Neural crest cell (in vitro differentiated cells): ENCODE data around the gene PPP1R9A. TPM values are rescaled to one million over a fixed set of nuclear protein-coding genes. Genes with fewer than 3 reads are reported as not detected.

Experiments used
- DNase-seq: peaks from one replicate; pipeline ENCODE4 v3.0.0; 2021; ENCODE audit warnings: low read depth, mixed read lengths, low spot score
- H3K27ac Mint-ChIP-seq: one replicate; pipeline ENCODE4 v1.8.0; 2021; ENCODE audit warnings: mild to moderate bottlenecking, mixed read lengths; ENCODE audit not compliant: unreplicated experiment
- H3K27me3 Mint-ChIP-seq: 2 replicates; pipeline ENCODE4 v1.8.0; 2021; ENCODE audit warnings: low read depth, mild to moderate bottlenecking, mixed read lengths
- H3K36me3 Mint-ChIP-seq: 2 replicates; pipeline ENCODE4 v1.8.0; 2021; ENCODE audit warnings: low read depth, mild to moderate bottlenecking, mixed read lengths
- H3K4me1 Mint-ChIP-seq: 2 replicates; pipeline ENCODE4 v1.8.0; 2021; ENCODE audit warnings: mixed read lengths
- H3K4me3 Mint-ChIP-seq: one replicate; pipeline ENCODE4 v1.8.0; 2021; ENCODE audit warnings: mild to moderate bottlenecking, mixed read lengths
- H3K9me3 Mint-ChIP-seq: 2 replicates; pipeline ENCODE4 v1.8.0; 2021; ENCODE audit warnings: mixed read lengths
- CTCF ChIP-seq: fragments of 200-600 bp; sonication (generic); conservative IDR thresholded peaks from 2 replicates; pipeline ENCODE4 v1.5.0; 2021; ENCODE audit warnings: antibody characterized with exemption, mild to moderate bottlenecking
- total RNA-seq: library from RNA; stranded (reverse); gene quantifications from 2 replicates; pipeline ENCODE4 v1.2.1, GENCODE V29; 2021

The PPP1R9A gene
- total RNA-seq, 1 donor from 2014 or later = 21.2 TPM

GRCh38 chr7:95246831-95247370 is 339.5 kb downstream of the PPP1R9A start:
- peak overlapping the region; percentile 11 for H3K4me3 Mint-ChIP-seq
- H3K4me1 Mint-ChIP-seq = peaks cover 16% of the 10 kb centered on the region
- no peaks in the 10 kb centered on the region for H3K36me3 Mint-ChIP-seq
- no peaks in the 10 kb centered on the region for H3K9me3 Mint-ChIP-seq
- TF ChIP-seq CTCF = peak; percentile 81
- peak; percentile 50 for DNase-seq
- no peaks in the 10 kb centered on the region for H3K27me3 Mint-ChIP-seq
- H3K27ac Mint-ChIP-seq = no peak overlapping the region

DNA sequence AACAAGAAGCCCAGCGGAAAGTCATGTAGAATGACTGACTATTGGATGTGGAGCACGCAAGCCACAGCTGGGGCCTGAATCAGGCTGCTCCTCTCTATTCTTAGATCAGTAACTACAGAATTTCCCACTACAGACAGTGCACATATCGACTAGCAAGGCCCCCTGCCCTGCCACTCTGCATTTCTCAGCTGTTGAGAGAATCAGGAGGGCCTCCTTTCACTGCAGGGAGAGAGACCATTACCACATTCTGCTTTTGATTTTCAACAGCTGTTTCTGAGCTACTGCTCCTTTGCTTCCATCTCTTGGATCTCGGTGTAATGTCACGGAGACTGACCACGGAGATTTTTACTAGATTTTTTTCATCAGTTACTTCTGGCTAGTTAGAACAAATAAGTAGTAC is 343.2 kb downstream of the PPP1R9A start:
- H3K36me3 Mint-ChIP-seq = peaks cover 2% of the 10 kb centered on the region
- H3K27ac Mint-ChIP-seq = no peak overlapping the region
- H3K9me3 Mint-ChIP-seq = no peaks in the 10 kb centered on the region

GRCh38 chr7:95251966-95252365 is 344.6 kb downstream of the PPP1R9A start:
- Mint-ChIP-seq H3K36me3 (peaks cover 2% of the 10 kb centered on the region), H3K4me1 (peaks cover 11% of the 10 kb centered on the region), H3K27ac (no peak overlapping the region), H3K27me3 (no peaks in the 10 kb centered on the region), H3K9me3 (no peaks in the 10 kb centered on the region), H3K4me3 (no peak overlapping the region)
- TF ChIP-seq CTCF = no peak
- no peak for DNase-seq

More for the DNA sequence above, 343.2 kb downstream of the PPP1R9A start:
- H3K27me3 Mint-ChIP-seq = no peaks in the 10 kb centered on the region
- no peak overlapping the region for H3K4me3 Mint-ChIP-seq
- no peak for TF ChIP-seq CTCF
- peaks cover 19% of the 10 kb centered on the region for H3K4me1 Mint-ChIP-seq
- DNase-seq = no peak

DNA sequence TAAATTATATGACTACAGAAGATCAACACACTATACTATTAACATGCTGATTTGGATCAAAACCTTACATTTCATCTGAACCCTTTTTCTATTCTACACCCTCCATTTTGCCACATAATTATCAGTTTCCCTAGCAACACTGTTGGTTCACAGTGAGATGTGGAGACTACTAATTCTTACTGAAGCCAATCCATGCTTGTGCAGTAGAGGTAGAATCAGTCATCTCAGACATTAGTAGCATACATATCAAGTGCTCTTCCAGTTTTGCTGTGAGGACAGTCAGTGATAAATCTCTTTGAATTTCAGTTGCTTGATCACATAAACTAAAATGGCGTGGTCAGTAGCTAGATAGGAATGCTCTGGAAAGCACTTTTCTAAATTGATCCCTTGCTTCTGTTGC is 346.6 kb downstream of the PPP1R9A start:
- peaks cover 5% of the 10 kb centered on the region for H3K36me3 Mint-ChIP-seq
- H3K27me3 Mint-ChIP-seq = no peaks in the 10 kb centered on the region
- no peak for TF ChIP-seq CTCF
- DNase-seq = no peak
- H3K27ac Mint-ChIP-seq = no peak overlapping the region
- H3K9me3 Mint-ChIP-seq = peaks cover 3% of the 10 kb centered on the region
- peaks cover 8% of the 10 kb centered on the region for H3K4me1 Mint-ChIP-seq
- no peak overlapping the region for H3K4me3 Mint-ChIP-seq

DNA sequence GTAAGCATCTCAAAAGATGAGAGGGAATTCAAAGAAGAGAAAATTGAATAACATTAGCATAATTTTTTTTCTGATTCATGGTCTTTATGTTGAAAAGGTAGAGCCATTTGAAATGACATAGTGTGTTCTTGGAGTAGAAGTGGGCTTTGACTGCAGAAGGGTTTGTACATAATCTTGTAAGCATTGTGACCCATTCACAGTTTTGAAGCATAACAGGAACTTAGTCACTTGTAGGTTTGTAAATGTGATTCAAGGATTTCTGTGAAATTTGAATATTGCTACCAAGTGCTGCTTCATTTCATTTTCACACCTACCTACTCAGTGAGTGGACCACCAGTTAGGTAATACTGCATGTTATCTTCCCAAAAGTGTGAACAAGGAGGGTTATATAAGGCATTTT is 348.3 kb downstream of the PPP1R9A start:
- Mint-ChIP-seq H3K27ac (no peak overlapping the region), H3K27me3 (no peaks in the 10 kb centered on the region), H3K36me3 (peaks cover 5% of the 10 kb centered on the region), H3K4me3 (no peak overlapping the region), H3K4me1 (peaks cover 4% of the 10 kb centered on the region), H3K9me3 (peaks cover 3% of the 10 kb centered on the region)
- DNase-seq = no peak
- no peak for TF ChIP-seq CTCF
